Measurements from ENCODE around the gene CCDC144A.
"Not testable (repeated sequence)": the region's sequence is repeated elsewhere in the genome, so short reads cannot be mapped to it uniquely, and the experiment has no call there.

Gene CCDC144A

GRCh38 chr17:16818821-16819683 lies 129.0 kb downstream of the CCDC144A start:
- DNase-seq, result no peak

GRCh38 chr17:16820161-16820877 lies 130.3 kb downstream of the CCDC144A start:
- DNase-seq, result no peak

GRCh38 chr17:16820979-16821543 lies 131.0 kb downstream of the CCDC144A start:
- no peak for DNase-seq

GRCh38 chr17:16822133-16822532 lies 132.1 kb downstream of the CCDC144A start:
- not testable (repeated sequence) for DNase-seq

GRCh38 chr17:16823768-16824406 lies 133.8 kb downstream of the CCDC144A start:
- DNase-seq, result not testable (repeated sequence)

Measured in NCI-H1436 treated with DMSO at 0.1 percent for 48 hours (cell line).